NCI-H2029 treated with DMSO at 0.1 percent for 48 hours (cell line): ENCODE measurements around the gene DAPK3.
"Not testable (repeated sequence)": the region's sequence is repeated elsewhere in the genome, so short reads cannot be mapped to it uniquely, and the experiment has no call there.

Source experiments
- DNase-seq: peaks from one replicate; lab custom pipeline; 2025; lab: John Stamatoyannopoulos, UW

DAPK3 gene

DNA sequence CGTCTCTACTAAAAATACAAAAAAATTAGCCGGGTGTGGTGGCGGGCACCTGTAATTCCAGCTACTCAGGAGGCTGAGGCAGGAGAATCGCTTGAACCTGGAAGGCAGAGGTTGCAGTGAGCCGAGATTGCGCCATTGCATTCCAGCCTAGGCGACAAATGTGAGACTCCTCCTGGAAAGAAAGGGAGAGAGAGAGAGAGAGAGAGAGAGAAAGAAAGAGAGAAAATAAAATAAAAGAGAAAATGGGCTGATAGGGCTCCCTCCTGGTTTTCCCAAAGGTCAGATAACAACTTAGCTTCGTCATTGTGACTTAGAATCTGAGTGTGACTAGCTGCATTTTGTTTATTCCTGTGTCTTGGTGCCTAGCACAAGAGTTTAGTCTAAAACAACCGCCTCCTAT, 34.5 kb upstream of the DAPK3 start:
- not testable (repeated sequence) for DNase-seq

DNA sequence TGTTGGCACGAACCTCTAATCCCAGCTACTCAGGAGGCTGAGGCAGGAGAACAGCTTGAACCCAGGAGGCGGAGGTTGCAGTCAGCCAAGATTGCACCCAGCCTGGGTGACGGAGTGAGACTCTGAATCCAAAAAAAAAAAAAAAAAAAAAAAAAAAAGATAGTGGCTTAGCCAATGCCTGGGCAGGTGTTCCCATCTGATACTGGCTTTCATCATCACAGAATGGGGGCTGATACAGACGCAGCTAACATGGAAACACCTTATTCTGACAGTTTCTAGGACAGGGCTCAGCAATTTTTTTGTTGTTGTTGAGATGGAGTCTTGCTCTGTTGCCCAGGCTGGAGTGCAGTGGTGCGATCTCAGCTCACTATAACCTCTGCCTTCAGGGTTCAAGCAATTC, 29.9 kb upstream of the DAPK3 start:
- not testable (repeated sequence) for DNase-seq

DNA sequence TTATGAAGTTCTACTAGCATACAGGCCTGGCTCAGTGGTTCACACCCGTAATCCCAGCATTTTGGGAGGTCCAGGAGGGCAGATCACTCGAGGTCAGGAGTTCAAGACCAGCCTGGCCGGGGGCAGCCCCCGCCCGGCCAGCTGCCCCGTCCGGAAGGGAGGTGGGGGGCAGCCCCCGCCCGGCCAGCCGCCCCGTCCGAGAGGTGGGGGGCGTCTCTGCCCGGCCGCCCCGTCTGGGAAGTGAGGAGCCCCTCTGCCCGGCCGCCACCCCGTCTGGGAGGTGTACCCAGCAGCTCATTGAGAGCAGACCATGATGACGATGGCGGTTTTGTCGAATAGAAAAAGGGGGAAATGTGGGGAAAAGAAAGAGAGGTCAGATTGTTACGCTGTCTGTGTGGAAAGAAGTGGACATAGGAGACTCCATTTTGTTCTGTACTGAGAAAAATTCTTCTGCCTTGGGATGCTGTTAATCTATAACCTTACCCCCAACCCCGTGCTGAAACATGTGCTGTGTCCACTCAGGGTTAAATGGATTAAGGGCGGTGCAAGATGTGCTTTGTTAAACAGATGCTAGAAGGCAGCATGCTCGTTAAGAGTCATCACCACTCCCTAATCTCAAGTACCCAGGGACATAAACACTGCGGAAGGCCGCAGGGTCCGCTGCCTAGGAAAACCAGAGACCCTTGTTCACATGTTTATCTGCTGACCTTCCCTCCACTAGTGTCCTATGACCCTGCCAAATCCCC, 27.9 kb upstream of the DAPK3 start:
- not testable (repeated sequence) for DNase-seq

DNA sequence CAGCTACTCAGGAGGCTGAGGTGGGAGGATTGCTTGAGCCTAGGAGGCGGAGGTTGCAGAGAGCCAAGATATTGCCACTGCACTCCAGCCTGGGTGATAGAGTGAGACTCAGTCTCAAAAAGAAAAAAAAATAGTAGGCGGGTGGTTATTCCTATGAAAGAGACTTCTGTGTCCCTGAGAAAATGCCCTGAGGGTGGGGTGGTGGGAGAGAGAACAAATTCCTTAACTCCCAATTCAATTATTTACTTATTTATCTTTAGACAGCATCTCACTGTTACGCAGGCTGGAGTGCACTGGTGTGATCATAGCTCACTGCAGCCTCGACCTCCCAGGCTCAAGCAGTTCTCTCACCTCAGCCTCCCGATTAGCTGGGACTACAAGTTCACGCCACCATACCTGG, 24.7 kb upstream of the DAPK3 start:
- DNase-seq = no peak

DNA sequence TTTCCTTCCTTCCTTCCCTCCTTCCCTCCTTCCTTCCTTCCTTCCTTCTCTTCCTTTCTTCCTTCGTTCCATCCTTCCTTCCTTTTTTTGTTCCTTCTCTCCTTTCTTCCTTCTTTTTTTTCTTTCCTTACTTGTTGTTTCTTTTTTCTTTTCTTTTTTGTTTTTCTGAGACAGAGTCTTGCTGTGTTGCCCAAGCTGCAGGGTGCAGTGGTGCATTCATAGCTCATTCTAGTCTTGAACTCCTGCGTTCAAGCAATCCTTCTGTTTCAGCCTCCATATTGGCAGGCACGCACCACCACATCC, 19.9 kb upstream of the DAPK3 start:
- no peak for DNase-seq

DNA sequence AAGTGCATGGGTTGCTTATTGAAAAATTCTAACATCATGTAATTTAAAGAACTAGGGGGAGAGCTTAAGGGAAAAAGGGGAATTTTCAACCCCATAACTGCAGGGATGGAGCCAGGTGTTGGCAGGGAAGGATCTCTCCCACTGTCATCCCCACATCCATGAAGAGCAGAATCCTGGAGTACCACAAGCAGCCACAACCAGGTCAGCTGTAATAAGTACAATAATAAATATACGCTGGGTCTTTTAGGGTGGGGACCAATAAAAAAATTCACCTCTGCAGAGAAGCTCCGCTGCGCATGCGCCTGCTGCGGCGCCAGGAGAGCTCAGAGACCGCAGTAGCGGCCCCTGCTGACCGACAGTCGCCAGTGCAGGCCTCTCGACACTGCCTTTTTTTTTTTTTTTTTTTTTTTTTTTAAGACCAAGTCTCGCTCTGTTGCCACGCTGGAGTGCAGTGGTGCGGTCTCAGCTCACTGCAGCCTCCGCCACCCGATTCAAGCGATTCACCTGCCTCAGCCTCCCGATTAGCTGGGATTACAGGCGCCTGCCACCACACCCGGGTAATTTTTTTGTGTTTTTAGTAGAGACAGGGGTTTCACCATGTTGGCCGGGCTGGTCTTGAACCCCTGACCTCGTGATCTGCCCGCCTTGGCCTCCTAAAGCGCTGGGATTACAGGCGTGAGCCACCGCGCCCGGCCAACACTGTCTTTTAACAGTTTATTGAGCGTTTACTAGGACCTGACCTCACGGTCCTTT, 16.9 kb upstream of the DAPK3 start:
- DNase-seq = peak; percentile 57

DNA sequence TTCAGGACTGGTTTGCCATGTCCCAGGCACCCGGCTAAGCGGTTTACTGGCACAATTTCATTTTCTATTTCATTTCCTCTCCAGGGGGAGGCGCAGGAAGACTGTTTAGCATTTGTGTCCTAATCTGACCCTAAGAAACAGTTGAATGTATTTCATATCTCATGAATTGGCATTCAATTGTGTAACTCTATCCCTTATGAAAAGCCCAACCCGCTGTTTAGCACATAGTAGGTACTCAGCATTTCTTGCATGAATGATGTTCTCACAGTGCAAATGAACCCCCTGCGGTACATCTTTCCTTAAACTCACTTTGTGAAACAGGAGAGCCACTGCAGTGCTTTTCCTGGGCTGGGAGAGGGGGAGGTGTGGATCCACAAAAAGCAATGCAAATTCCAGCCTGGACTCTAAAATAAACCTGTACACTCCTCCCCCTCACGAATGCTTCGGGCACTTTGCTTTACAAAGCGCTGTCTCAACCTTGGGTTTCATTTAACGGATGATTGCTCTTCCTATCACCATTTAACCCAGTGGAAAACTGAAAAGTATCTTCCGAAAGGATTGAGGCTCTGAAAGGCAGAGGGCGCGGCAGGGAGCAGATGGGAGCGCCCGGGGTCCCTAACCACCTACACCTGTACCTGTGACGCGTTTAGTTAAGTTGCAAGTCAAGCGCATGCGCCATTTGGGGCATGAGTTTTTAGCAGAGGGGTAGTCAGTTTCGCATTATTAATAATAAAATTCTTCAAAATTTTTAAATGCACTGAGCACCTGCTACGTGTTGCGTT, 15.6 kb upstream of the DAPK3 start:
- peak; percentile 85 for DNase-seq

DNA sequence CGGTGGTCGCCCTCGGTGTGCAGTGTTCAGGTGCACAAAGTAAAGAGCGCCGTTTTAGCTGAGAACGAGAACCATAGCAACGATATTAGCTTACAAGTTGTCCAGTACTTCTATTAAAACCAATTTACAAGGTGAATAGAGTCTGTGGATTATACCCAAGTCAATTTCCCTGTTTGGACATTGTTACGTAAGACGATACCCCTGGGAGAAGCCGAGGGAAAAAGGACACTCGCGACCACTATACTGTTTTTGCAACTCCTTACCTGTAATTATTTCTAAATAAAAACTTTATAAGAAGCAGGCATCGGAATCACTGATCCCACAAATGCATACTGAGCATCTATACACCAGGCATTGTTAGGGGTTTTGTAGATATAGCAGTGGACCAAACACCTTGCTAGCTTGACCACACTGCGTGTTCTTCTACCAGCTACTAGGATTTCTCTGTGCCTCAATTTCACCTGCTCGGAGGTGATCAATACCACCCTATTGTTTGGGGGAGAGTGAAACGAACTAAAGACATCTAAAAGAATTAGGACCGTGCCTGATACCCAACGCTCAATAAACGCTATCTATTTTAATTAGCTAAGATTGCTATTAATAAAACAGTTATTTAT, 14.9 kb upstream of the DAPK3 start:
- peak; percentile 84 for DNase-seq

DNA sequence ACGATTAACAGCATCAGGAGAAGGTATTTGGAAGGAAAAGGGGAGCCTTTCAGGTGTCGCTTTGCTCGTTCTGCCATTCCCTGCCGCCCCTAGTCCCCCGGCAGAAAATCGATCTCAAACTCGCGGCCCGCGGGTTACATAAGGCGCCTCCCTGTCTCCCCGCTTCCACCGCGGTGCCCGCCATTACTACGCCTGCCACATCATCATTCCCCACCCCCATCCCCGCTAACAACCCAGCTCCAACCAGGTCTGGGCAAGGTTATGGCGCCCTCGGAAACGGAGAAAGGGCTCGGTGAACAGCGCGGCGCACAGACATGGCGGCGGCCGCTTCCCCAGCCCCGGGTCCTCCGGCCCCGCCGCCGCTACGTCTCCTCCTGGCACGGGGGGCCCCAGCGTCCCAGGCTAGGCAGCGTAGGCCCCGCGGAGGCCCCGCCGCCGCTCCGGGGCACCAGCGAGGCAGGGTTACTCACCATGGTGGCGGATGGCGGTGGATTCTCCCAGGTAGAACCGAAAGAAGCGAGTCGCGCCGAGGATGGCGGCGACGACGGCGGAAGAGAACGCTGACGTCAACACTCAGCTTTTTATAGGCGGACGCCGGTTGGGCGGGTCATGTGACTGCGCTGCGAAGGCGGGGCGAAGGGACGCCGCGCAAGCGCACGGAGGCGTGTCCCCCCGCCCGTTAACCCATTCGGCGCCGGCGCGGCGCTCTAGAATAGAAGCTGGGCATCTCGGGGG, 14.2 kb upstream of the DAPK3 start, which contains the start of gene EEF2:
Gene EEF2 (minus strand): TSS at position 556 of the 735 bp plus-strand sequence. CDS start 83 bp downstream, at position 473.
- DNase-seq = peak; percentile 84

DNA sequence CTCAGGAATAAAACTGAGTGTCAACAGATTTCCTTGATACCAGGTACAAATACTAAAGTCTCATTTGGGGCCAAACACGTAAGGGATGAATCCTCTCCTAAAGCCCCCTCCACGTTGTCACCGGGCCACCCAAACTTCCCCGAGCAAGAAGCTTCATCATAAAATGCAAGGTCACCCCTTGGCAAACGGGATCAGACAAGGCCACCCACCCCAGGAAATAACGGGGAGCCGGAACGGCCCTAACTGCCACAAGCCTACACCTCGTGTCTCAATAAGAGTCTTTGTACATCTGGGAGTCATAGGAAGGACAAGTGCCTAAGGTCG, 13.6 kb upstream of the DAPK3 start:
- no peak for DNase-seq

DNA sequence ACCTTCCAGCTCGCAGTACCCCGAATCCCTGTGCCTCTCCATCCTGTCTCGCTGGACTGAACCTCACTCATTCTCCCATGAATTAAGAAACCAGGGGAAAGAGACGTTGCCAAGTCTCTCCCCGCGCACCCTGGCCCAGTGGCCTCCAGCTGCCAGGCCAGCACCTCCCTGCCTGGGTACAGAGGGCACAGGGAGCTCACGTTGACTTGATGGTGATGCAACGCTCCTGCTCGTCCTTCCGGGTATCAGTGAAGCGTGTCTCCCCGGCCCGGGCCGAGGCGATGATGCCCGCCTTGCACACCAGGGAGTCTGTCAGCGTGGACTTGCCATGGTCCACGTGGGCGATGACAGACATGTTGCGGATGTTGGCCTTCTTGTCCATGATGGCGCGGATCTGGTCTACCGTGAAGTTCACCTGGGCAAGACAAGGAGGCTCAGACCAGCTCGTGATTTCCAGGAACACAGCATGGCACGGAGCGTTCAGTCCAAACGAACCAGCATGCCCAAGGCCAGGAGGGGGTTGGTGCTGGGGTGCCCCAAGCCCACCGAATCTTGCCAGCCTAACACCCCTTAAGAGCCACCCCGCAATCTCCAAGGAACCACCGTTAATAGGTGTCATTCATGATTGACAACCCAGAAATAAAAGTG, 13.2 kb upstream of the DAPK3 start:
- DNase-seq = no peak

DNA sequence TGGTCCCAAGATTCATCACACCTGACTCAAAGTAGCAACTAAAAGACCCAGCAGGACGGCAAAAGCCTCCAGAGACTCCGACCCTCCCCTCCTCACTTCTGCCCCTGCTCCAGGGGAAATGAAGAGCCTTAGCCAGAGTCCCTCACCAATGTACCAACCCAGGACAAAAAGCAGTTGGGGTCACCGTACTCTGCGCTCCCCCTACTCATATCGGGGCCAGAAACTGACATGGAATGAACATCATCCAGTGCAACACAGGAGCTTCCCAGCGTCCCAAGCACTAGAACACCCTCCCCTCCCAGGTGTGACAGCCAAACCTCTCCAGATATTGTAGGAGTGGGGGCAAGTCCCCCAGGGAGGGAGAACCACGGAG, 12.6 kb upstream of the DAPK3 start:
- DNase-seq = no peak

DNA sequence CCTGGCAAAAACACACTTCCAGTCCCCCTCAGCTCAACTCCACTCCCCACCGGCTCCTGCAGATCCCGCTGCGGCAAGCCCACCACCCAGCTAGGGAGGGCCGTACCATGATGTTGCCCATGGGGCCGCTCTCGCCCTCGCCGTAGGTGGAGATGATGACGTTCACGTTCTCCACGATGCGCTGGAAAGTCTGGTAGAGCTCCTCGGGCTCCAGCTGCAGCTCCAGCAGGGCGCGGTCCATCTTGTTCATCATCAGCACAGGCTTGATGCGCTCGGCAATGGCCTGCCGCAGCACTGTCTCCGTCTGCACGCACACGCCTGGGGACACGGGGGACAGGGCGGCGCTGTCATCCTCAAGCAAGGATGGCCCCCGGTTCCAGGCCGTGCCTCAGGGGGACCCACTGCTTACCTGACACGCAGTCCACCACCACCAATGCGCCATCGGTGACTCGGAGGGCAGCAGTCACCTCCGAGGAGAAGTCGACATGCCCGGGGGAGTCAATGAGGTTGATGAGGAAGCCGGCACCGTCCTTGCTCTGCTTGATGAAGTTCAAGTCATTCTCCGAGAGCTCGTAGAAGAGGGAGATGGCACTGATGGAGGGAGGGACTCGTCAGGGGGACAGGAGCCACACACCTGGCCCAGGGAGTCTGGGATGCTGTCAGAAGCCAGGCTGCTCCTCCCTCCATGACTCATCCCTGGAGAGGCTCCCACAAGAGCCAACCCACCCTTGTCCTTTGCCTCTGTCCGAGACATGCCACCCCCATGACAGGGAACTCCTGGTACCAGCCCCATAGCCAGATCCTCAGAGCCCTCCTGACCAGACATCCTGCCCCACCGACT, 12.0 kb upstream of the DAPK3 start:
- DNase-seq = no peak

DNA sequence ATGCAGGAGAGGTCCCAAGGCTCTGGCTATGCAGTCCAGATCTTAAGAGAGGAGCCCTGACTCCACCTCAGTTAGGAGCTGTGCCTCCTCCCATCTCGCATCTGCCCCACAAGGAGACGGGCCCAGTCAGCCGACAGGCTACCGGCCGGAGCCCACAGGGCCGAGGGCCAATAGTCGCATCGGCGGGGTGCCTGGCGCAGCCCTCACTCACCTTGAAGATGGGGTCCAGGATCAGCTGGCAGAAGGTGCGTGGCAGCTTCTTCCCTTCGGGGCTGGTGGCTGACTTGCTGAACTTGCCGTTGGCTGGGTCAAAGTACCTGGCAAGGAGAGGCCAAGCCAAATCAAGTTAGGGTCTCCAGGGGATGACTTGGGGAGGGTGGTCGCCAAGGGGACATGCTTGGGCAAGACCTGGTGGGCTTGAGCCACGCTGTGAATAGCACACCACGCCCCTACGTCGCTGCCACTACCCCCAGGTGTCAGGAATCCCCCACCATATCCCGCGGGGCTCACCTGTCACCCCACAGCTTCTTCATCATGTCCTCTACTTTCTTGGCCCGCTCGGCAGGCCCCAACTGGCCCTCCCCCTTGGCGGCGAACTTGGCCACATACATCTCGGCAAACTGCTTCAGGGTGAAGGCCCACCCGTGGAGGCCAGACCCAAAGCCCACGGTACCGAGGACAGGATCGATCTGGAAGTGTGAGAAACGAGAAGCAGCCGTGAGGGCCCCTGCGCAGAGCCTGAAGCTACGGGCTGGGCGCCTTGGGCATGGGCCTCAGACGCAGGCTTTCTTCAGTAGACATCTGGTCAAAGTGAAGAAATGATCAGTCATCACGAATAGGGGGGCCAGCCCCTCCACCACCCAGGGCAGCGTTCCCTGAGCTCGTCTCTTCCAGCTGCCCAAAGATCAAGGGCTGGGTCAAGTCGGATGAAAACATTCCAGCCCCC, 11.1 kb upstream of the DAPK3 start:
- no peak for DNase-seq

DNA sequence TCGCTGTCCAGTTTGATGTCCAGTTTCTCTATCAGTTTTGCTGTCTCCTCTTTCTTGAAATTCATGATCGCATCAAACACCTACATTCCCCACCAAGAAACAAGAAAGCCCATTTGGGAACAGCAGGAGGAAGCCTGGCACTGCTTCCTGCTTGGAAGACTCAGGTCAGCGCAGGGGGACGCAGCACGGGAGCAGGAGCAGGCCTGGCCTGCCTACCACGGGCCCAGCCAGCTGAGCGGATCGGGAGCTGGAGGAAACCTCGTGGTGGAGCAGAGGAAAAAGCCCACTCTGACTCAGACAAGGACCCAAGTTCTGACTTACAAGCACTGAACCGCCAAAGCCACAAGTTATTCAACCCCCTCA, 10.5 kb upstream of the DAPK3 start:
- DNase-seq = no peak

DNA sequence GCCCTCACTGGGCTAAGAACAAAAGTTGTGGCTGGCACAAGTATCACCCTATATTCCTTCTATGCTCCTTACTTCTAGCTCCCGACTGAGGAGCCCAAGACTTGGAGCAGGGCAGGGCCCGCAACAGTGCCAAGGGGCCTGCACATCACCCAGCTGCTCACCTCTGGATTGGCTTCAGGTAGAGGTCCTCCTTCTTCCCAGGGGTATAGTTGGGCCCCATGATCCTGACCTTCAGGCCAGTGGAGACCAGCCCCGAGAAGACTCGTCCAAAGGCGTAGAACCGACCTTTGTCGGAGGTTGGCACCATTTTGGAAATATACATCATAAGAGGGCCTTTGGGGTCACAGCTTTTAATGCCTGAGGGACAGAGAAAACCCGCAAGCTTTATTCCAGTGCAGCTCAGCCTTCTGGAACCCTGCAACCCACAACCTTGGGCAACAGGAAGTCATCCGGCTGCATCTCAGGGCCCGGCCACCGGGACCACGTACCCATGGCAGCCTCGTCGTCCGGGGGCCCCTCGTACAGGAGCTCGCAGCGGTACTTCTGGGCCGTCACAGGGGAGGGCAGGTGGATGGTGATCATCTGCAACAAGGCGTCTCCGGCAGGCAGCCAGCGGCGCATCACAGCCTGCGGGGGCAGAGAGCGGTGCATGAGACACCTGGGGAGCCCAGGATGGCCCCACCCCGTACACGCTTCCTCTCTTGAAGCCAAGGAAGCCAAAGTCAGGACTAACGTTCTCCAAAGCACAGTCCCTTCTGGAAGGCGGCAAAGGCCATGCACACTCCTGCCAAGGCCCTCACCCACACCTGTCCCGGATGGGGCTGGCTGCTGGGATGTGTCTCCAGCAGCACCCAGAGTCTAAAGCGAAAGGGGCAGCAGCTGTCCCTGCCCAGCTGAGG, 9.7 kb upstream of the DAPK3 start:
- no peak for DNase-seq

DNA sequence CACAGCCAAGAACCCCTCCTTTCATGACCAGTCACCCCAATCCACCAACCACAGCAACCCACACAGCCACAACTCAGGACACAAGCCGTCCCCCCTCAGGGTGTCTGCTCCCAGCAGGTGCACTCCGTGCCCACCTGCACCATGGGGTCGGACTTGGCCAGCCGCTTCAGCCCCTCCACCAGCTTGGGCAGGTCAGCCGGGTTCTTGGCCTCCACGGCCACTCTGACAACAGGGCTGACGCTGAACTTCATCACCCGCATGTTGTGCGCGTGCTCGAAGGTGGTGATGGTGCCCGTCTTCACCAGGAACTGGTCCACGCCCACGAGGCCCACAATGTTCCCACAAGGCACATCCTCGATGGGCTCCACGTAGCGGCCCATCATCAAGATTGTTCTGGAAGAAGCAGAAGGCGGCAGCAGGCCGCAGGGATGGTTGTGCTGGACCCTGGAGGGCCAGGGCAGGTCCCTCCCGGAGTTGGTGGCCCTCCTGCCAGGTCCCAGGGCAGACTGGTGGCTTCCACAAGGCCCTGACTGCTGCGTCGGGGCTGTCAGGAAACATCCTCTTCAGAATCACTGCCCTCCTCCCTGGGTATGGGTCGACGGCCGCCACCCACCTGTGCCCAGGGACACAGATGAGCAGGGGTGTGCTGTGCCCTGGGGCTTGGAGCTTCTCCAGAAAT, 8.9 kb upstream of the DAPK3 start:
- no peak for DNase-seq

DNA sequence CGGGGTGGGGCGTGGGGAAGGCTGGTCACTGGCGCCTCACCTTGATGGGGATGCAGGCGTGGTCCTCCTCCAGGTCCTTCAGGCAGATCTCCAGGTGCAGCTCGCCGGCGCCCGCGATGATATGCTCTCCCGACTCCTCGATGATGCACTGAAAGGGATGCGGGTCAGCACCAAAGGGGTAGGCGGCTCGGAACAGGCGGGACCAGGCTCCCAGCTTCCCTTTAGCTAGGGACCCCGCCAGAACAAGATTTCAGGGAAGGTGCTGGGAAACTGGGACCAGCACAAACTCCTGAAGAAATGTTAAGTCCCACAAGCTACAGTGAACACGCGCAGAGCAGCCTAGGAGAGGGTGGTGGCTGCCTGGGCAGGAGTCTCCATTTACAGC, 8.4 kb upstream of the DAPK3 start:
- no peak for DNase-seq
